CD4-positive, alpha-beta T cell (primary cell): ENCODE measurements around the gene MAP1B. TPM values are rescaled to one million over a fixed set of nuclear protein-coding genes. Genes with fewer than 3 reads are reported as not detected.

Source experiments
- ATAC-seq: fragments of 200-7000 bp; cut with Tn5 transposase; one replicate; pipeline ENCODE4 v1.10.0; 2022; ENCODE audit warnings: mild to moderate bottlenecking; ENCODE audit not compliant: poor library complexity
- CTCF ChIA-PET: fragments of 350-600 bp; sonication (Branson Sonifier 250); formaldehyde crosslinking; loops from one replicate; lab custom pipeline; 2021; ENCODE audit warnings: antibody characterized with exemption, inconsistent platforms; lab: Charles Lee
- POLR2A ChIA-PET: fragments of 350-600 bp; sonication (Branson Sonifier 250); formaldehyde crosslinking; loops from one replicate; lab custom pipeline; 2021; ENCODE audit warnings: antibody characterized with exemption, inconsistent platforms; lab: Charles Lee
- DNase-seq, 14 experiments: peaks; one replicate each; pipeline ENCODE4 v3.0.0-alpha.2; 2013 to 2020; ENCODE audit warnings: mixed read lengths in 2 of 14
- H3K27ac ChIP-seq, 2 donors: one replicate each; pipeline versions ENCODE4 v1.5.1 to v1.7.0; 2013; ENCODE audit warnings: low read length in 2 of 2, low read depth in 1 of 2, mild to moderate bottlenecking in 1 of 2
- H3K27me3 ChIP-seq, 2 experiments: 1 replicate in 1 of 2; 2 replicates in 1 of 2; pipeline versions ENCODE4 v1.6.1 to v1.7.0; 2013; ENCODE audit warnings: low read length in 2 of 2, control low read depth in 1 of 2, mild to moderate bottlenecking in 1 of 2, moderate library complexity in 1 of 2; ENCODE audit not compliant: insufficient read depth in 2 of 2, control insufficient read depth in 1 of 2
- H3K36me3 ChIP-seq: one replicate; pipeline ENCODE4 v1.6.1; 2013; ENCODE audit warnings: low read length, control low read depth; ENCODE audit not compliant: insufficient read depth
- H3K4me1 ChIP-seq: one replicate; pipeline ENCODE4 v1.6.1; 2013; ENCODE audit warnings: low read length, control low read depth; ENCODE audit not compliant: insufficient read depth
- H3K4me3 ChIP-seq: one replicate; pipeline ENCODE4 v1.5.1; 2013; ENCODE audit warnings: mild to moderate bottlenecking, low read length, moderate library complexity
- H3K9me3 ChIP-seq, 2 experiments: 1 replicate in 1 of 2; 2 replicates in 1 of 2; pipeline versions ENCODE4 v1.6.1 to v1.7.0; 2013; ENCODE audit warnings: low read length in 2 of 2, mild to moderate bottlenecking in 2 of 2, control low read depth in 1 of 2, moderate library complexity in 1 of 2; ENCODE audit not compliant: control insufficient read depth in 1 of 2, insufficient read depth in 1 of 2
- H3K27ac Mint-ChIP-seq: one replicate; pipeline ENCODE4 v1.8.0; 2020; ENCODE audit warnings: mixed read lengths
- H3K27me3 Mint-ChIP-seq: one replicate; pipeline ENCODE4 v1.8.0; 2021; ENCODE audit warnings: mixed read lengths
- H3K36me3 Mint-ChIP-seq: one replicate; pipeline ENCODE4 v1.8.0; 2021; ENCODE audit warnings: low read depth, mixed read lengths
- H3K4me1 Mint-ChIP-seq: one replicate; pipeline ENCODE4 v1.8.0; 2021; ENCODE audit warnings: low read depth, mixed read lengths
- H3K4me3 Mint-ChIP-seq: one replicate; pipeline ENCODE4 v1.8.0; 2020; ENCODE audit warnings: mild to moderate bottlenecking, mixed read lengths
- H3K9me3 Mint-ChIP-seq: one replicate; pipeline ENCODE4 v1.8.0; 2020; ENCODE audit warnings: mixed read lengths
- CTCF ChIP-seq: fragments of 200-600 bp; IDR thresholded peaks from one replicate; pipeline ENCODE4 v1.8.0; 2022; ENCODE audit warnings: antibody characterized with exemption, mild to moderate bottlenecking
- intact Hi-C, 2 experiments: fragments of 100-400 bp; cut with DNase I in 1 of 2; cut with micrococcal nuclease in 1 of 2; formaldehyde crosslinking; loops; one replicate each; pipeline versions ENCODE4 v1.15.1 to v1.9.0; 2023 to 2025; cut with DNase I, micrococcal nuclease
- total RNA-seq, 174 experiments: library from RNA in 2 of 174; stranded (reverse) in 2 of 174; gene quantifications; one replicate each; pipeline ENCODE4 v1.2.3 and lab custom pipeline; 2021 to 2026

Gene MAP1B
- total RNA-seq, 2 experiments from 2014 or later = 0.03 to 0.06 TPM

- intact Hi-C loops = no loop called here
- Histone ChIP-seq H3K9me3 (no peaks in the 10 kb centered on the region), H3K27ac (no peak overlapping the region), H3K36me3 (no peaks in the 10 kb centered on the region), H3K27me3 (peaks cover 0 to 12% of the 10 kb centered on the region in 2 experiments), H3K4me3 (no peak overlapping the region), H3K4me1 (no peaks in the 10 kb centered on the region)
- H3K27me3 Mint-ChIP-seq = peaks cover 37% of the 10 kb centered on the region
- no peaks in the 10 kb centered on the region for H3K9me3 Mint-ChIP-seq
- ChIA-PET CTCF (no interaction called here), POLR2A (no interaction called here)
- no peaks in the 10 kb centered on the region for H3K36me3 Mint-ChIP-seq
- no peak for ATAC-seq
- H3K4me3 Mint-ChIP-seq = no peak overlapping the region
- no peak for DNase-seq
- no peak for TF ChIP-seq CTCF
- H3K27ac Mint-ChIP-seq = no peak overlapping the region
- H3K4me1 Mint-ChIP-seq = no peaks in the 10 kb centered on the region
These were observed 33.4 kb downstream of the MAP1B start for GRCh38 chr5:72140711-72141110.

DNA sequence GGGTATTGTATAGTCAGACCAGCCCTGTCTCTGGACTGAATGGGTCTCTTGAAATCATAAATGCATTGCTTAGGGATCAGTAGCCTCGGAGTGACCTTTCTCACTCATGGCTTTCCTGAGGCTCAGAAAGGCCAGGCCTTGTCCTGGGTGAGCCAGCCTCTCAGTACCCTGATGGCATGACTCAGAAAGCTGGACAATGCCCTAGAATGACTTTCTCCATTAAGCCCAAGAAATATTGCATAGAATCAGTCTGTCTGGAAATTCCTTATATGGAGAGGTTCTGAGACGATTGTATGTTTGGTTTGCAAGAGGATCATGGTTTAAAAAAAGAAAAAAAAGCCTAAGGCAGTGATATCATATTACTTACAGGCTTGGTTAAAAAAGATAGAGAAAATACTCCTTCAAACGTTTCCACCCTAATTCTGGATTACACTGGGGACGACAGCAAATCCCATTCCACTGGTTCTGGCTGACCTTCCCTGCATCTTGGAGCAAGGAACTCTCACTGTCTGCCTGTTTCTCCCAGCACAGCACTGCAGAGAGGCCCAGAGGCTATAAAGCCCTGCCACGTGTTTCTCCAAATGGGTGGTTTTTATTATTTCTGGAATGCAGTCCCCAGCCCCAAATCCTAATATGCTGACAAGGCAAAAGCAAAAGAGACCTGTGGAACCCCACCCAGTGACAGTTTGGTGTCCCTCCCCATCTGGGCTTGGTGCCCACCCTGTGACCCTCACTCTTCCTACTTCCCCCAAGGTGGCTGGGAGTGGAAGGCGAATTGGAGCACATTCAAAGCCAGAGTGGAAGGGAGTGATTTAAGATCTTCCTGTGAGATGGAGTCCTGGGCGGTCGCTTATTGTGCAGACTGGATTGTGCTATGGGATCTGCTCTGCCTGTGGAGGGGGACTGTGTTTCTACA lies 34.4 kb downstream of the MAP1B start:
- Histone ChIP-seq H3K27ac (no peak overlapping the region), H3K9me3 (no peaks in the 10 kb centered on the region), H3K4me3 (no peak overlapping the region), H3K36me3 (no peaks in the 10 kb centered on the region), H3K4me1 (no peaks in the 10 kb centered on the region), H3K27me3 (peaks cover 0 to 12% of the 10 kb centered on the region in 2 experiments)
- no peaks in the 10 kb centered on the region for H3K4me1 Mint-ChIP-seq
- no peak overlapping the region for H3K4me3 Mint-ChIP-seq
- no peak overlapping the region for H3K27ac Mint-ChIP-seq
- intact Hi-C loops = no loop called here
- DNase-seq (no peak), ATAC-seq (no peak)
- no peak for TF ChIP-seq CTCF
- H3K27me3 Mint-ChIP-seq = peaks cover 29% of the 10 kb centered on the region
- CTCF ChIA-PET = no interaction called here
- no peaks in the 10 kb centered on the region for H3K9me3 Mint-ChIP-seq
- POLR2A ChIA-PET = no interaction called here
- no peaks in the 10 kb centered on the region for H3K36me3 Mint-ChIP-seq

GRCh38 chr5:72144762-72145161 lies 37.5 kb downstream of the MAP1B start:
- H3K27me3 ChIP-seq = peaks cover 0 to 12% of the 10 kb centered on the region in 2 experiments
- no peaks in the 10 kb centered on the region for H3K9me3 ChIP-seq
- intact Hi-C loops = no loop called here
- Mint-ChIP-seq H3K27ac (no peak overlapping the region), H3K36me3 (no peaks in the 10 kb centered on the region), H3K4me1 (no peaks in the 10 kb centered on the region), H3K4me3 (no peak overlapping the region), H3K9me3 (no peaks in the 10 kb centered on the region), H3K27me3 (peaks cover 29% of the 10 kb centered on the region)
- H3K4me3 ChIP-seq = no peak overlapping the region
- no peak overlapping the region for H3K27ac ChIP-seq
- TF ChIP-seq CTCF = no peak
- ATAC-seq = no peak
- ChIA-PET POLR2A (no interaction called here), CTCF (no interaction called here)
- DNase-seq = no peak
- no peaks in the 10 kb centered on the region for H3K36me3 ChIP-seq
- H3K4me1 ChIP-seq = no peaks in the 10 kb centered on the region
